Hematopoietic multipotent progenitor cell treated with erythropoietin and hydrocortisone succinate and interleukin-3 and kit ligand, for 8 days (in vitro differentiated cells): ENCODE data around the gene LHFPL3.
"Not testable (repeated sequence)": the region's sequence is repeated elsewhere in the genome, so short reads cannot be mapped to it uniquely, and the experiment has no call there.

Experiments
- DNase-seq: peaks from one replicate; pipeline ENCODE4 v3.0.0-alpha.2; 2015

The LHFPL3 gene

DNA sequence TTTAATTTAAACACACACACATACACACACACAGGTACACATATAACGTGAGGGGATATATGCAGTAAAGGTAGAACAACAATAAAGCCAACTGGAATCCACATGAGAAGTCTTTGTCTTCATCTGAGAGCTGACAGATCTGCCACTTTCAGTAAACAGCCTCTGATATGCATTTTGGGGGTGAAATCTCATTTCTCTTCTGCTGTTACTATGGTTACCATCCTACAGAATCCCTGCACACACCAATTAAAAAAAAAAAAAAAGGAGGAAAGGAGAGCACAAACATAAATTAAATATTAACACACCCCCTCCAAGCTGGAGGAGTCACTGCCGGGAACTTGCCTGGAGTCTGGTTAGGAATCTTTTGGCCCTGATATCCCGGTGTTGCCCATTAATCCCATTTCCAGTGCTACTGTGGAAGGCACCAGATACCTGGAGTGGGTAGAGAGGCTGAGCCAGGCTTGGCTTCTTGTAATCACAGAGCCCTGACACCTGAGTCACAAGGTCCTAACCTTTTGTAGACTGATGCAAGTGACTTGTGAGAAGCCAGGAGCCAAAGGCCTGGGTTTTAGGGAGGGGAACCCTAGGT lies 169.1 kb downstream of the LHFPL3 start:
- no peak for DNase-seq

GRCh38 chr7:104499975-104500374 lies 171.6 kb downstream of the LHFPL3 start:
- no peak for DNase-seq

DNA sequence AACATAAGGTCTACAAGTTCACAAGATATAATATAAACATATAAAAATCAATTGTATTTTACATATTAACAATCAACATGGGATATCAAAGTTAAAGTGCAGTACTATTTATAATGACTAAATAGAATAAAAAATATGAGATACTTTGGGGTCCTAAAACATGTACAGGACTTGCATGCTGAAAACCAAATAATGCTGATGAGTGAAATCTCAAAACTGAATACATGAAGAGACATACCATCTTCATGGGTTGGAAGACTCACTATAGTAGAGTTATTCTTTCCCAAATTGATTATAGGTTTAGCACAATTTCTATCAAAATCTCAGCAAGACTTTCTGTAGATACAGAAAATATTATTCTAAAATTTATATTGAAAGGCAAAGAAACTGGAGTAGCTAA lies 181.5 kb downstream of the LHFPL3 start:
- no peak for DNase-seq

GRCh38 chr7:104524853-104525252 lies 196.4 kb downstream of the LHFPL3 start:
- DNase-seq: no peak

DNA sequence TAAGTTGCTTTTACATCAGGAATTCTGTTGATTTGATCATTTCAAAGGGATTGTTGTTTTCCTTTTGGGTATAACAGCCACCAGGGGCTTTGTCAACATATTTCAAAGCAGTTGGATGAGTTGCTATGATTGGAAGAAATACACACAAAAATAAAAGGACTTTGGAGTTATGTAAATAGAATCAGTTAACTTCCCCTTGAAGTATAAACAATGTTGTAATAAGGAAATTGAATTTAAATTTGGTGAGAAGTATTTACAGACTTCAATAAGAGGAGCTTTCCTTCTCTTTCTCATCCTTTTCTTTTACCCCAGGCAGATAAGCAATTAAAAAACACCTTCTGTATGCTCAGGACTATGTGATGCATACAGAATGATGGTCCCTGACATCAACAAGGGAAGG lies 199.7 kb downstream of the LHFPL3 start:
- no peak for DNase-seq

- no peak for DNase-seq
Measured at GRCh38 chr7:104529567-104529966, 201.2 kb downstream of the LHFPL3 start.

DNA sequence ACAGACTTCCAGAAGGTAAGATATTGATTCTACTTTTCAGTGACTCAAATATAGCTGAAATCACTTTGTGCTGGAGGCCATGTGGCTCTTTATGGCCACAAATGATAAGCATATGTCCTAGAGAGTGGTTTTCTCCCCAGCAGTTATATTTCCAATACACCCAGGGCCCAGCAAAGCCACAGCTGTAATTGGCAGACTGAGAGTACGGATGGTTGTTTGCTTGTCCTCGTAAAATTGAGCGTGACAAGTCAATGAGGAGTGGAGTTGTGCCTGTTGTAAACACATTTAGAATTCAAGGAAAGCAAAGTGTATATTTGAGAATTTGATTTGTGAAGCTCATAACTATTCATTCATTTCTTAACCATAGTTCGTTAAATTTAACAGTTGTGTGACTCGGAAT lies 201.8 kb downstream of the LHFPL3 start:
- no peak for DNase-seq

DNA sequence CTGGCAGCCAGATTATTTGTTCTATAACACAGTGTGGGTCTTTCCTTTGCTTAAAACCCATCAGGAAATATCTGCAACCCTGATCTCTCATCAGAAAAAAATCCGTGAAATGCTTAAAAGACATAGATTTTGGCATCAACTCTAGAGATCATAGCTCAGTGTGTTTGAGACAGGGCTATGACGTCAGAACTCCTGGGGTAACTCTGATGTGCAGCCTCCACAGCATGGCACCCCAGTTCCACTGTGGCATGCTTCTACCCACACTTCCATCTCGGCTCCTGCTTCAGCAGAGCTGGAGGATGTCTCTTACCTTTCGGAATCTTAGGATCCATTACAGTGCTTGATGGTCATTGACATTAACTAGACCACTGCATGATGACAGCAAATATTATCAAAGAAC lies 205.7 kb downstream of the LHFPL3 start:
- no peak for DNase-seq

DNA sequence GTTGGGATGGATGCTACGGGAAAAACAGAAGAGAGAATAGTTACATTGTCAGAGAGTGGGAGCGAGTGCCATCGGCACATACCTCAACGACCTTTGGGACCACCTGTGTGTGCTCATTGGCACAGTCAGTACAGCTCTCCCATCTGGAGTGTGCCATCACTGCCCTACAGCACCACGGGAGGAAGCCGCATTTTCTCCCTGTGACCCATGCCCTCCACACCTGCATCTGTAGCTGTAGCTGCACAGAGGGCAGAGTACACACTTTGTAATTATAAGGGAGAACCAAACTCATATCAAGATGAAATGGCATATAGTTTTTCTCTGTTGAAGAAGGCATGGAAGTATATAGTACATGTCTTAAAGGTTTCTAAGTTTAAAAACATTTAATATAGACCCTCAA lies 207.4 kb downstream of the LHFPL3 start:
- no peak for DNase-seq

DNA sequence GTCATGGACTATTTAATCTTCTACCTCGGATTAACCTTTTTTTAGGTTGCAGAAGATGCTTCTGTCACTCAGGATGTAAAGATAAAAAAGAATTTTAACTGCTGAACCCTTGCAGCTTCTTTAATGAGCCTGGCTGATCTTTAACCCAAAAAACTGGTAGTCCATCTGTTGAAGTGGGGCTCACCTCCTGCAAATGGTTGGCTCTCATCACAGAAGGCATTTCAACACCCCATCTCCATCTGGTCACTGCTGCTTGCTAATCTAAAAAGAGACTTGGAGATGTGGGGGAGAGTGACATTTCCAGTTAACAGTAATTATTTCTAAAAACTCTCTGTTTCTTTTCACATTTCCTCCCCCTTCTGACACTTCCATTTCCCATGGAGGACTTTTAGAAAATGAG lies 208.6 kb downstream of the LHFPL3 start:
- DNase-seq: no peak

GRCh38 chr7:104538152-104538551 lies 209.7 kb downstream of the LHFPL3 start:
- DNase-seq: no peak

- no peak for DNase-seq
Measured at GRCh38 chr7:104541897-104542296, 213.5 kb downstream of the LHFPL3 start.

DNA sequence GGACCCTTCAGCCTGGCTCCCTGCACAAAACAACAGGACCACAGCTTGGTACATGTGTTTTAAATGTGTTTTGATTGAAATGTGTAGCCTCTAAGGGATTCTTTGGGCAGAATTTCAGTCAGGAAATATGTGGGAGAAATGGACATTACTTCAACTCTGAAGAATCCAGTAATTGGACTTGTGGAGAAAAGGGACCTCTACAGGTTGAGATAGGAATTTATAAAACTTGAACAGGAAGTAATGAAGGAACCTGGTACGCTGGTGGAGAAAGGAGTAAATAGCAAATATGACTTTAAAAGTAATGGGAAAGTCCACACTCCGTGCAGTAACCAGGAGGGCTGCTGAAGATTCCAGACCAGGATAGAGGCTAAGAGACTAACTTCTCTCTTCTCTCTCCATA lies 220.5 kb downstream of the LHFPL3 start:
- DNase-seq: peak; percentile 11

- no peak for DNase-seq
Measured at GRCh38 chr7:104550362-104550761, 222.0 kb downstream of the LHFPL3 start.

- DNase-seq: no peak
Measured at GRCh38 chr7:104551226-104551625, 222.8 kb downstream of the LHFPL3 start.

GRCh38 chr7:104552102-104552501 lies 223.7 kb downstream of the LHFPL3 start:
- peak; percentile 43 for DNase-seq

DNA sequence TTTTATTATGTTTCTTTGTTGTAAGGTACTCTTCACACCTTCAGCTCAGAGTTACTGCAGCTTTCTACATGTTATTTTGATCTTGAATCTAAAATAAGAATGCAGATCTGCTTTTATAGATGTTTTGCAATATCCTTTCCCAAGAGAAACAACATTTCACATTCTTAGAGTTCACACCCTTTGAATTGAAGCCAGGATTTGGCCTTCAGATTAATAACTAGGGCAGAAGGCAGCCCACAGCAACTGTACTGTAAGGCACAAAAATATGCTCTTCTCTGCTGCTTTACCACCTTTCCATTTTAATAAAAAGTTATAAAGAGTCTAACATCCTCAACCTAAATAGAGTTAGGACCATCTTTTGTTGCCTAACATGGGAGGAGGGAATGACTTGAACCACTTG lies 224.7 kb downstream of the LHFPL3 start:
- DNase-seq: no peak

DNA sequence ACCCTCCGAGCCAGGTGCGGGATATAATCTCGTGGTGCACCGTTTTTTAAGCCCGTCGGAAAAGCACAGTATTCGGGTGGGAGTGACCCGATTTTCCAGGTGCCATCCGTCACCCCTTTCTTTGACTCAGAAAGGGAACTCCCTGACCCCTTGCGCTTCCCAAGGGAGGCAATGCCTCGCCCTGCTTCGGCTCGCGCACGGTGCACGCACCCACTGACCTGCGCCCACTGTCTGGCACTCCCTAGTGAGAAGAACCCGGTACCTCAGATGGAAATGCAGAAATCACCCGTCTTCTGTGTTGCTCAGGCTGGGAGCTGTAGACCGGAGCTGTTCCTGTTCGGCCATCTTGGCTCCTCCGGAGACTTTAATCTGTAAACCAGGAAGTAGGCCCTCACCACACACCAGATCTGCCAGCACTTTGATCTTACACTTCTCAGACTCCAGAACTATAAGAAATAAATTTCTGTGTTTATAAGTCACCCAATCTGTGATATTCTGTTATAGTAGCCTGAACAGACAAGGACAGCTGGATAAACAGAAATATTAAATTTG lies 235.0 kb downstream of the LHFPL3 start:
- DNase-seq: not testable (repeated sequence)

DNA sequence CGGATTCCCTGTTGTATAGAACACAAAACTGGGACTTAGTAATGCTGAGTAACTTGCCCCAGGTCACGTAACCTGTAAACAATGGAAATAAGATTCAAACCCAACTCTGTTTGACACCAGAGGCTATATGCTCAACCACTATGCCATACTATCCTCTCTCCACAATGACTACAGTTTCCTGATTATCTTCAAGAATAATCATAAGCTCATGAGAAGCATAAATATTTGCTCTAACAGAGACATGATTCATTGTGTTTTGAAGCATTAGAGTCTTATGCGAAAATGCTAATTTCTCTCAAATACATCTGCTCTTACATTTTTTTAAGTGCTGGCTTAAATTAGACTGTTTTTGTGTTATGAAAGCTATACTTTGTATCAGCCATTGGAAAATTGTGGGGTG lies 241.3 kb downstream of the LHFPL3 start:
- DNase-seq: no peak

GRCh38 chr7:104572554-104572953 lies 244.2 kb downstream of the LHFPL3 start:
- DNase-seq: no peak

GRCh38 chr7:104584620-104585019 lies 256.2 kb downstream of the LHFPL3 start:
- no peak for DNase-seq

- not testable (repeated sequence) for DNase-seq
Measured at GRCh38 chr7:104595591-104595990, 267.2 kb downstream of the LHFPL3 start.

GRCh38 chr7:104603957-104604356 lies 275.6 kb downstream of the LHFPL3 start:
- no peak for DNase-seq

- no peak for DNase-seq
Measured at GRCh38 chr7:104604706-104605105, 276.3 kb downstream of the LHFPL3 start.

DNA sequence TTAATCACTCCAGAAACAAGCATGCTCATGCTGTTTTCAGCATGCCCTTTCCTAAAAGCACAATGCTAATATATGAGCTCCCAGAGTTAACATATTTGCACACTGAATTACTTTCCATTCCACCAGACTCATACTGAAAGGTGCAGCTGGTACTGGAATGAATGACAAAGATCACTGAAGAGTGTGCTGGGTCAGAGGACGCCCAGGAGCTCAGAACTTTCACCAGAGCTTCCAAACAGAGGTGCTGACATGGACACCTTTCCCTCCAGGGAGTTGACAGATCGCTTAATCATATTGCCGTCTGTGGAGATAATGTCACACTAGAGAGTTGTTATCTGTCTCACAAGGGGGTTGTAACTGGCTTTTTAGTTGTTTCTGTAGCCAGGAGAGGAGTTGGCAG lies 292.9 kb downstream of the LHFPL3 start:
- no peak for DNase-seq
